ENCODE results near the gene TMEM39A.

GRCh38 chr3:119409844-119410243 lies 53.6 kb downstream of the TMEM39A start:
- TF ChIP-seq, protein P1, sequence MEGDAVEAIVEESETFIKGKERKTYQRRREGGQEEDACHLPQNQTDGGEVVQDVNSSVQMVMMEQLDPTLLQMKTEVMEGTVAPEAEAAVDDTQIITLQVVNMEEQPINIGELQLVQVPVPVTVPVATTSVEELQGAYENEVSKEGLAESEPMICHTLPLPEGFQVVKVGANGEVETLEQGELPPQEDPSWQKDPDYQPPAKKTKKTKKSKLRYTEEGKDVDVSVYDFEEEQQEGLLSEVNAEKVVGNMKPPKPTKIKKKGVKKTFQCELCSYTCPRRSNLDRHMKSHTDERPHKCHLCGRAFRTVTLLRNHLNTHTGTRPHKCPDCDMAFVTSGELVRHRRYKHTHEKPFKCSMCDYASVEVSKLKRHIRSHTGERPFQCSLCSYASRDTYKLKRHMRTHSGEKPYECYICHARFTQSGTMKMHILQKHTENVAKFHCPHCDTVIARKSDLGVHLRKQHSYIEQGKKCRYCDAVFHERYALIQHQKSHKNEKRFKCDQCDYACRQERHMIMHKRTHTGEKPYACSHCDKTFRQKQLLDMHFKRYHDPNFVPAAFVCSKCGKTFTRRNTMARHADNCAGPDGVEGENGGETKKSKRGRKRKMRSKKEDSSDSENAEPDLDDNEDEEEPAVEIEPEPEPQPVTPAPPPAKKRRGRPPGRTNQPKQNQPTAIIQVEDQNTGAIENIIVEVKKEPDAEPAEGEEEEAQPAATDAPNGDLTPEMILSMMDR (conservative IDR thresholded peaks at IDR 0.05; ENCODE audit: low read depth, low read length): no peak
- TF ChIP-seq, protein P2, sequence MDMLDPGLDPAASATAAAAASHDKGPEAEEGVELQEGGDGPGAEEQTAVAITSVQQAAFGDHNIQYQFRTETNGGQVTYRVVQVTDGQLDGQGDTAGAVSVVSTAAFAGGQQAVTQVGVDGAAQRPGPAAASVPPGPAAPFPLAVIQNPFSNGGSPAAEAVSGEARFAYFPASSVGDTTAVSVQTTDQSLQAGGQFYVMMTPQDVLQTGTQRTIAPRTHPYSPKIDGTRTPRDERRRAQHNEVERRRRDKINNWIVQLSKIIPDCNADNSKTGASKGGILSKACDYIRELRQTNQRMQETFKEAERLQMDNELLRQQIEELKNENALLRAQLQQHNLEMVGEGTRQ (IDR thresholded peaks at IDR 0.05; ENCODE audit: low read depth, low read length): no peak
- no peak for TF ChIP-seq RAD21 (IDR thresholded peaks at IDR 0.05; ENCODE audit: low read length)
- TF ChIP-seq BHLHE40 (IDR thresholded peaks at IDR 0.05; ENCODE audit: low read depth, low read length): no peak

All from IMR-90 (cell line).